Upper lobe of left lung (tissue), 6 donors: Measurements from ENCODE around the gene GIMAP6. TPM values are rescaled to one million over a fixed set of nuclear protein-coding genes. Genes with fewer than 3 reads are reported as not detected.
A peak's percentile ranks its signal among the peaks of the same experiment; 100 is the strongest.
"Not testable (repeated sequence)": the region's sequence is repeated elsewhere in the genome, so short reads cannot be mapped to it uniquely, and the experiment has no call there.

Experiments
- ATAC-seq, 2 donors: fragments of 200-7000 bp; cut with Tn5 transposase; one replicate each; pipeline ENCODE4 v1.9.1; 2022; ENCODE audit warnings: mild to moderate bottlenecking in 2 of 2, moderate library complexity in 2 of 2; ENCODE audit not compliant: low FRiP score in 2 of 2
- DNase-seq, 2 donors: peaks; one replicate each; pipeline ENCODE4 v3.0.0-alpha.2; 2019 to 2020
- H3K27ac ChIP-seq, 4 donors: fragments of 200-600 bp; sonication (generic); one replicate each; pipeline ENCODE4 v1.5.1; 2016 to 2019
- H3K27me3 ChIP-seq, 4 donors: fragments of 200-600 bp; sonication (generic); one replicate each; pipeline ENCODE4 v1.5.1; 2017 to 2019
- H3K36me3 ChIP-seq, 4 donors: fragments of 200-600 bp; sonication (generic); one replicate each; pipeline ENCODE4 v1.5.1; 2016 to 2019
- H3K4me1 ChIP-seq, 4 donors: fragments of 200-600 bp; sonication (generic); one replicate each; pipeline ENCODE4 v1.5.1; 2018 to 2019
- H3K4me3 ChIP-seq, 4 donors: fragments of 200-600 bp; sonication (generic); one replicate each; pipeline ENCODE4 v1.5.1; 2017 to 2019; ENCODE audit warnings: mild to moderate bottlenecking in 2 of 4, moderate library complexity in 1 of 4
- H3K9me3 ChIP-seq, 4 donors: fragments of 200-600 bp; sonication (generic); one replicate each; pipeline ENCODE4 v1.5.1; 2018 to 2019
- EP300 ChIP-seq, 4 donors: sonication (generic); formaldehyde crosslinking; IDR thresholded peaks; one replicate each; pipeline ENCODE4 v1.5.1; 2017; ENCODE audit warnings: antibody characterized with exemption in 4 of 4, control low read depth in 2 of 4
- POLR2A ChIP-seq, 4 donors: fragments of 450-650 bp; IDR thresholded peaks; one replicate each; pipeline ENCODE4 v1.5.1; 2016 to 2017; ENCODE audit warnings: antibody characterized with exemption in 4 of 4, mild to moderate bottlenecking in 2 of 4
- POLR2AphosphoS5 ChIP-seq, 2 donors: sonication (generic); formaldehyde crosslinking; IDR thresholded peaks; one replicate each; pipeline ENCODE4 v1.5.1; 2017; ENCODE audit warnings: antibody characterized with exemption in 2 of 2
- WGBS, 2 donors: methylation state at CpG; one replicate each; pipeline ENCODE4 v1.1.5; 2017 to 2018; 5-methylcytosine and 5-hydroxymethylcytosine counted together
- total RNA-seq, 6 donors: library from RNA; depleted of rRNA in 4 of 6; stranded (reverse); fragments of >200 nt in 4 of 6; gene quantifications; one replicate each; pipeline versions ENCODE4 v1.1.0 to v1.2.1, GENCODE V29; 2016 to 2021
- TF ChIP-seq, protein P1 (sequence below), 6 experiments: fragments of 450-650 bp in 4 of 6; fragments of 200-600 bp in 2 of 6; sonication (generic) in 2 of 6; IDR thresholded peaks; one replicate each; pipeline ENCODE4 v1.5.1; 2016 to 2019; ENCODE audit warnings: antibody characterized with exemption in 6 of 6
- donor health status: DM: no; HTN: no; CAD: no; lungs with moderate emphysema.
- donor health status: DM: no; HTN: yes; CAD: no; lungs with severe emphysema.

GIMAP6 gene
- total RNA-seq = 10 to 100 TPM; 24.7 to 62.9 (median 44.2) TPM

- peak in 1 of 2 donors; percentile 62 for DNase-seq
Measured at GRCh38 chr7:150631866-150632864, at the start of gene GIMAP6. TSS of gene GIMAP6 (minus strand) at chr7:150632385. CDS start at chr7:150630142, 2,243 bp downstream.

DNA sequence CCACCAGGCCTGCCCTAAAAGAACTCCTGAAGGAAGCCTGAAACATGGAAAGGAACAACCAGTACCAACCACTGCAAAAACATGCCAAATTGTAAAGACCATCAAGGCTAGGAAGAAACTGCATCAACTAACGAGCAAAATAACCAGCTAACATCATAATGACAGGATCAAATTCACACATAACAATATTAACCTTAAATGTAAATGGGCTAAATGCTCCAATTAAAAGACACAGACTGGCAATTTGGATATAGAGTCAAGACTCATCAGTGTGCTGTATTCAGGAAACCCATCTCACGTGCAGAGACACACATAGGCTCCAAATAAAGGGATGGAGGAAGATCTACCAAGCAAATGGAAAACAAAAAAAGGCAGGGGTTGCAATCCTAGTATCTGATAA is 48.2 kb upstream of the GIMAP6 start:
- H3K27ac ChIP-seq = peak overlapping the region in 1 of 4 donors; percentile 37
- ATAC-seq, DNase-seq, H3K9me3 ChIP-seq, H3K36me3 ChIP-seq, H3K27me3 ChIP-seq, H3K4me3 ChIP-seq: not testable (repeated sequence)
- H3K4me1 ChIP-seq = peaks cover 11 to 31% (median 17%) of the 10 kb centered on the region in 4 donors
- 68 to 77% methylated on average over 2 of the region's 2 CpGs for WGBS, 2 donors

More at GRCh38 chr7:150631866-150632864, at the start of gene GIMAP6:
- ATAC-seq = peak; percentile 34 to 72
- peak; percentile 7 to 59 for TF ChIP-seq POLR2AphosphoS5 (IDR thresholded peaks at IDR 0.05)
- TF ChIP-seq POLR2A (IDR thresholded peaks at IDR 0.05) = no peak
- TF ChIP-seq EP300 (IDR thresholded peaks at IDR 0.05) = peak in 1 of 4 donors; percentile 0
- Histone ChIP-seq H3K27ac (peak within 1 kb of the TSS; percentile 75 to 87 (median 86)), H3K27me3 (no peaks in the 10 kb centered on the region), H3K9me3 (no peaks in the 10 kb centered on the region), H3K36me3 (peaks cover 0 to 19% (median 17%) of the 10 kb centered on the region in 4 donors), H3K4me3 (peak within 1 kb of the TSS; percentile 36 to 55 (median 48)), H3K4me1 (peaks cover 21 to 43% (median 37%) of the 10 kb centered on the region in 4 donors)
- WGBS, 2 donors = 24 to 29% methylated on average over 9 of the region's 9 CpGs

DNA sequence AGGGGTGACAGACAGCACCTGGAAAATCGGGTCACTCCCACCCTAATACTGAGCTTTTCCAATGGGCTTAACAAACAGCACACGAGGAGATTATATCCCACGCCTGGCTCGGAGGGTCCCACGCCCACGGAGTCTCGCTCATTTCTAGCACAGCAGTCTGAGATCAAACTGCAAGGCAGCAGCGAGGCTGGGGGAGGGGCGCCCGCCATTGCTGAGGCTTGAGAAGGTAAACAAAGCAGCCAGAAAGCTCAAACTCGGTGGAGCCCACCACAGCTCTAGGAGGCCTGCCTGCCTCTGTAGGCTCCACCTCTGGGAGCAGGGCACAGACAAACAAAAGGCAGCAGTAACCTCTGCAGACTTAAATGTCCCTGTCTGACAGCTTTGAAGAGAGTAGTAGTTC is 46.4 kb upstream of the GIMAP6 start:
- Histone ChIP-seq H3K4me1 (peaks cover 8 to 24% (median 16%) of the 10 kb centered on the region in 4 donors), H3K27ac (peak overlapping the region in 3 of 4 donors; percentile 30 to 75 (median 66))
- H3K36me3 ChIP-seq, ATAC-seq, H3K9me3 ChIP-seq, H3K4me3 ChIP-seq, H3K27me3 ChIP-seq: not testable (repeated sequence)
- WGBS, 2 donors = 85 to 91% methylated on average over 8 to 11 of the region's 11 CpGs
- DNase-seq = peak in 1 of 2 donors; percentile 48

- TF ChIP-seq POLR2AphosphoS5 (IDR thresholded peaks at IDR 0.05) (peak; percentile 26 to 41), EP300 (IDR thresholded peaks at IDR 0.05) (peak in 2 of 4 donors; percentile 30 to 42)
- peak overlapping the region in 3 of 4 donors; percentile 53 to 85 (median 73) for H3K27ac ChIP-seq
- not testable (repeated sequence) for H3K36me3 ChIP-seq, DNase-seq, H3K27me3 ChIP-seq, H3K9me3 ChIP-seq
- H3K4me3 ChIP-seq = peak overlapping the region in 1 of 4 donors; percentile 10
- whole genome bisulfite sequencing, 2 donors = 14 to 26% methylated on average over 3 of the region's 3 CpGs
- H3K4me1 ChIP-seq = peaks cover 8 to 24% (median 16%) of the 10 kb centered on the region in 4 donors
- peak in 1 of 2 donors; percentile 46 for ATAC-seq
Measured at GRCh38 chr7:150676854-150677253, 44.7 kb upstream of the GIMAP6 start.

DNA sequence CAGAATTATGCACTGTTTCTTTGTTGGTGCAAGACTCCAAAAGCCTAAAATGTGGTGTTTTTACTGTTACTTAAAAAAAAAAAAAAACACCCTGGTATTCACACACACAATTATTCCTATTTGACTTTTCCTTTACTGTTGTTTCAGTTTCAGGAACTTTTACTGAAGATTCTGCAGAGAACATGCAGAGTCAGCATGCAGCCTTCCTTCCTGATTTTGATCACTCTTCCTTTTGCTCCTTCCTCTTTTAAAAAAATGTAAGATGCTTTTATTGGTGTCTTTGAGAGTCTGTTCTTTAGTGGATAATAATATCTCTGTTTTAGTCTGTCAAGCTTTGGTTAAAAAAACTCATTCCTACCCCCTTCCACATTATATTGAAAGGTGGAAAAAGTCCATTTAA is 44.1 kb upstream of the GIMAP6 start:
- not testable (repeated sequence) for H3K36me3 ChIP-seq, H3K27me3 ChIP-seq, DNase-seq, H3K9me3 ChIP-seq
- peak overlapping the region; percentile 53 to 85 (median 66) for H3K27ac ChIP-seq
- peaks cover 8 to 24% (median 16%) of the 10 kb centered on the region in 4 donors for H3K4me1 ChIP-seq
- H3K4me3 ChIP-seq = peak overlapping the region in 1 of 4 donors; percentile 10
- ATAC-seq = peak in 1 of 2 donors; percentile 58

- no peaks in the 10 kb centered on the region for H3K36me3 ChIP-seq
- peak overlapping the region in 1 of 4 donors; percentile 1 for H3K4me3 ChIP-seq
- no peaks in the 10 kb centered on the region for H3K9me3 ChIP-seq
- peaks cover 8 to 24% (median 16%) of the 10 kb centered on the region in 4 donors for H3K4me1 ChIP-seq
- whole genome bisulfite sequencing, 2 donors = 39 to 51% methylated on average over 2 of the region's 2 CpGs
- H3K27me3 ChIP-seq = no peaks in the 10 kb centered on the region
- no peak for DNase-seq
- TF ChIP-seq, protein P1, sequence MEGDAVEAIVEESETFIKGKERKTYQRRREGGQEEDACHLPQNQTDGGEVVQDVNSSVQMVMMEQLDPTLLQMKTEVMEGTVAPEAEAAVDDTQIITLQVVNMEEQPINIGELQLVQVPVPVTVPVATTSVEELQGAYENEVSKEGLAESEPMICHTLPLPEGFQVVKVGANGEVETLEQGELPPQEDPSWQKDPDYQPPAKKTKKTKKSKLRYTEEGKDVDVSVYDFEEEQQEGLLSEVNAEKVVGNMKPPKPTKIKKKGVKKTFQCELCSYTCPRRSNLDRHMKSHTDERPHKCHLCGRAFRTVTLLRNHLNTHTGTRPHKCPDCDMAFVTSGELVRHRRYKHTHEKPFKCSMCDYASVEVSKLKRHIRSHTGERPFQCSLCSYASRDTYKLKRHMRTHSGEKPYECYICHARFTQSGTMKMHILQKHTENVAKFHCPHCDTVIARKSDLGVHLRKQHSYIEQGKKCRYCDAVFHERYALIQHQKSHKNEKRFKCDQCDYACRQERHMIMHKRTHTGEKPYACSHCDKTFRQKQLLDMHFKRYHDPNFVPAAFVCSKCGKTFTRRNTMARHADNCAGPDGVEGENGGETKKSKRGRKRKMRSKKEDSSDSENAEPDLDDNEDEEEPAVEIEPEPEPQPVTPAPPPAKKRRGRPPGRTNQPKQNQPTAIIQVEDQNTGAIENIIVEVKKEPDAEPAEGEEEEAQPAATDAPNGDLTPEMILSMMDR (IDR thresholded peaks at IDR 0.05) = no peak
- TF ChIP-seq POLR2A (IDR thresholded peaks at IDR 0.05) (no peak), EP300 (IDR thresholded peaks at IDR 0.05) (no peak), POLR2AphosphoS5 (IDR thresholded peaks at IDR 0.05) (no peak)
- ATAC-seq = no peak
- H3K27ac ChIP-seq = peak overlapping the region; percentile 53 to 85 (median 66)
Measured at GRCh38 chr7:150675714-150676113, 43.5 kb upstream of the GIMAP6 start.

DNA sequence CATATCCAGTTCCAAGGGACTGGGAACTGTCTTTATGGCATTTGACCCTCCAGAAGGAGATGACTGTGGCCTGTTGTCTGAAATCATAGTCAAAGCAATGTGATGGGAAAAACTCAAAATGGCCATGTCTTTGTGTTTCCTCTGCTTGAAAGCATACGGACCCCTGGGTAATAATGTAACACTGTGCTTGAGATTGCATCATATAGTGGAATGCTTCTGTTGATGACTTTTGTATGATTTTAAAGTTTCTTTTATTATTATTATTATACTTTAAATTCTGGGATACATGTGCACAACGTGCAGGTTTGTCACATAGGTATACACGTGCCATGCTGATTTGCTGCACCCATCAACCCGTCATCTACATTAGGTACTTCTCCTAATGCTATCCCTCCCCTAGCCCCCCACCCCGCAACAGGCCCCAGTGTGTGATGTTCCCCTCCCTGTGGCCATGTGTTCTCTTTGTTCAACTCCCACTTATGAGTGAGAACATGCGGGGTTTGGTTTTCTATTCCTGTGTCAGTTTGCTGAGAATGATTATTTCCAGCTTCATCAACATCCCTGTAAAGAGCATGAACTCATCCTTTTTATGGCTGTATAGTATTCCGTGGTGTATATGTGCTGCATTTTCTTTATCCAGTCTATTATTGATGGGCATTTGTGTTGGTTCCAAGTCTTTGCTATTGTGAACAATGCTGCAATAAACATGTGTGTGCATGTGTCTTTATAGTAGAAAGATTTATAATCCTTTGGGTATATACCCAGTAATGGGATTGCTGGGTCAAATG is 39.8 kb upstream of the GIMAP6 start:
- not testable (repeated sequence) for H3K27ac ChIP-seq, H3K27me3 ChIP-seq, H3K36me3 ChIP-seq, H3K4me3 ChIP-seq, H3K9me3 ChIP-seq, ATAC-seq, DNase-seq
- H3K4me1 ChIP-seq = peaks cover 8 to 12% (median 10%) of the 10 kb centered on the region in 4 donors
- 93% methylated on average over 7 of the region's 7 CpGs for WGBS, 2 donors
